GM13977 (cell line): ENCODE results near the gene UBAC1.

Experiments
- DNase-seq: peaks from one replicate; pipeline ENCODE4 v3.0.0; 2012; ENCODE audit warnings: low spot score
- in situ Hi-C: fragments of 300-500 bp; cut with MboI; formaldehyde crosslinking; loops from one replicate; pipeline ENCODE4 v1.12.0; 2022; ENCODE audit warnings: low sequenced_read_pairs, low pct_unique_long_range_greater_than_20kb, mixed read lengths, inconsistent platforms; ENCODE audit not compliant: unreplicated experiment
- TF ChIP-seq, protein P1 (sequence below): IDR thresholded peaks from 2 replicates; pipeline ENCODE4 v1.5.1; 2012; ENCODE audit warnings: mild to moderate bottlenecking, control low read depth; ENCODE audit not compliant: insufficient read depth; ENCODE audit errors: extremely low read depth, missing control alignments

UBAC1 gene

DNA sequence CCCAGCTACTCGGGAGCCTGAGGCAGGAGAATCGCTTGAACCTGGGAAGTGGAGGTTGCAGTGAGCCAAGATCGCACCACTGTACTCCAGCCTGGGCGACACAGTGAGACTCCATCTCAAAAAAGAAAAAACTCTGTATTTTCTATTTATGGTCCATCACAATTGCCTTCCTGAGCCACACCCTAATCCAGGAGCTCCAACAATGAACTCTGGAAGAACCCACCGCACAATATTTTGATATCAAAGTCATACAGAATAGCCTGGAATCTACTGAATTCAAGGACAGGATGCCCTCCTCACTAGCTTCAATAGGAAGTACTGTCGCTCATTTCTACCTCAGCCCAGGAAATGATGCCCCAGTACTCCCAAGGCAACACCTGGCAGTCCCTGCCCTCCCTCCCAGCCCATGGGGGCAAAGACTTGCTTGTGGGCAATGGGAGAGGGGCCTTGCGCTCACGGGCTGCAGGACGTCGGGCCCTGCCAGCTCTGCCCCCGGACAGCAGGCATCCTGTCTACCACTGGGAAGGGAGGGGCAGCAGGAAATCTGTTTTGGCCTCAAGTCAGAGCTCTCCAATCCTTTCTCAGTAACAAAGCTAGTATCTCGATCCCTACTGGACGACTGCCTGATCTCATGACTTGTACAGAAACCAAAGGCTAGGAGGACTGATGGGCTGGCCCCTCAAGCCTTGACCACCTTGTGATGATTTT, 19.7 kb downstream of the UBAC1 start:
- TF ChIP-seq, protein P1, sequence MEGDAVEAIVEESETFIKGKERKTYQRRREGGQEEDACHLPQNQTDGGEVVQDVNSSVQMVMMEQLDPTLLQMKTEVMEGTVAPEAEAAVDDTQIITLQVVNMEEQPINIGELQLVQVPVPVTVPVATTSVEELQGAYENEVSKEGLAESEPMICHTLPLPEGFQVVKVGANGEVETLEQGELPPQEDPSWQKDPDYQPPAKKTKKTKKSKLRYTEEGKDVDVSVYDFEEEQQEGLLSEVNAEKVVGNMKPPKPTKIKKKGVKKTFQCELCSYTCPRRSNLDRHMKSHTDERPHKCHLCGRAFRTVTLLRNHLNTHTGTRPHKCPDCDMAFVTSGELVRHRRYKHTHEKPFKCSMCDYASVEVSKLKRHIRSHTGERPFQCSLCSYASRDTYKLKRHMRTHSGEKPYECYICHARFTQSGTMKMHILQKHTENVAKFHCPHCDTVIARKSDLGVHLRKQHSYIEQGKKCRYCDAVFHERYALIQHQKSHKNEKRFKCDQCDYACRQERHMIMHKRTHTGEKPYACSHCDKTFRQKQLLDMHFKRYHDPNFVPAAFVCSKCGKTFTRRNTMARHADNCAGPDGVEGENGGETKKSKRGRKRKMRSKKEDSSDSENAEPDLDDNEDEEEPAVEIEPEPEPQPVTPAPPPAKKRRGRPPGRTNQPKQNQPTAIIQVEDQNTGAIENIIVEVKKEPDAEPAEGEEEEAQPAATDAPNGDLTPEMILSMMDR = no peak
- no peak for DNase-seq
- in situ Hi-C loops = no loop called here

DNA sequence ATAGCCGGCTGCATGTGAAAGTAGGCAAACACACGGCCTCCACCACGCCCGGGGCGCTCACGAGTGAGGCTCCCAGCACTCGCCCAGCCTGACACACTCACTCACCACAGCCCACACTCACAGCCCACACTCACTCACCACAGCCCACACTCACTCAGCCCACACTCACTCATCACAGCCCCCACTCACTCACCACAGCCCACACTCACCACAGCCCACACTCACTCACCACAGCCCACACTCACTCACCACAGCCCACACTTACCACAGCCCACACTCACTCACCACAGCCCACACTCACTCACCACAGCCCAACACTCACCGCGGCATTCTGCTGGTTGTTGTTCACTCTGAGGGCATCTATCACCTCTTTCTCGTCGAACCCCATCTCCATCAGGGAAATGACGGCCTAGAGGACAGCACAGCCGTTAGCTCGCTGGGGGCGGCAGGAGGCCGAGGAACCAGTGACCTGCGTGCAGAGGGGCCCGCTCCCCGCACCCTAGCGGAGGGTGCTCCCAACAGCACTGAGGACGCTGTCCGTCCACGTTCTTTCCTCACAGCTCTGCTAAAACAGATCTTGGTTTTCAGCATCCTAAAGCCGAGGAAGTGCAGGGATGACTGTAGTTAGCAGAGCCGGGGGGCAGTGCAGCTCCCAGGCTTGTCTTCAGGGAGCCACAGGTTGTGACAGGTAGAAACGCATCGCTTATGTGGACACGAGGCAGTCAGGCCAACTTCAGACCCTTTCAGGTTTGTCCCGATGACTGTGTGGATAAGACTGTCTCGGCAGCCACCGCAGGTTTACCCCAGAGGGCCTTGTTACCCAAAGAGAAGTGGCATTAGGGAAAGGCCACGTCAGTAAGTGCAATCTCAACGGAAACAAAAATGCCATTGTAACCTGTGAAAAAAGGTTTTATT, 21.6 kb downstream of the UBAC1 start:
- no peak for DNase-seq
- in situ Hi-C loops = no loop called here
- TF ChIP-seq, protein P1 = no peak

DNA sequence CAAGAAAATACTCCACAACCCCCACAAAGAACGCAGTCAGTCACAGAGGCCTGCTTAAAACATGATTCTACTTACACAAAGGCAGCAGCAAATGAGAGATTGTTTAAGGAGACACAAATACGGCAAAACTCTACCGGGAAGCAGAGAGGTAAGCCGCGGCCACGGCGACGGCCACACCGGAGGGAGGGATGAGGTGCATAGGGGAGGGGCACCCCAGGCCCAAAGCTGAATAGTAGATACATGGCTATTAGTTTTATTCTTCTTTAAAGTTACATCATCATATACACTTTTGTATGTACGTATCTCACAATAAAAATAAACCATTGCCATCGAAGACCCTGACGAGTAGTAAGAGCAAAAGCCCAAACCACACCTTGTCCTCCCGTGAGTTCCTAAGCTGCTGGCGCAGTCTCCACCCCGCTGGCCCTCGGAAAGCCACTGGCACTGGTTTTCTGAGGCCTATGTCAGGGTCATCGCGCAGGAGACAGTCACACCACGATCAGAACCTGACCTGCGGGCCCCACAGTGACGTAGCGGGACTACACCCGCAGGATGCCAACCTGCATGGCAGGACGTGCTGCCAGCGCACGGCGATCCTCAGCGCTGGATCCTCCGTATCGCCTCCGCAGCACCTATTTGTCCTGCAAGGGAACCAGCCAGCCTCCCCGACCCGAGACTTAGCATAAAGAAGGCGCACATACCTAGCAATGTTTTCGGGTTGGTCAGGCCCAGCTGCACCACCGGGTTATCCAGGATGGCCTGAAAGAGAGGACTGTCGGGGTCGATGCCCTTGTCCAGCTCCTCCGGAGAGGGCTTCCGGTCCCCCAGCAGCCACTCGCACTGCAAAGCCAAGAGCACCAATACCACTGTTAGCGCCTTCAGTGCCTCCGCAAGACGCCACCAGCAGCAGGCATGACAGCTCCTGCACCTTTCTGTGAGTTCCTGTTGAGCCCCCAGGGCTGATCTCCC, 23.4 kb downstream of the UBAC1 start:
- TF ChIP-seq, protein P1 = no peak
- no peak for DNase-seq
- in situ Hi-C loops = no loop called here

DNA sequence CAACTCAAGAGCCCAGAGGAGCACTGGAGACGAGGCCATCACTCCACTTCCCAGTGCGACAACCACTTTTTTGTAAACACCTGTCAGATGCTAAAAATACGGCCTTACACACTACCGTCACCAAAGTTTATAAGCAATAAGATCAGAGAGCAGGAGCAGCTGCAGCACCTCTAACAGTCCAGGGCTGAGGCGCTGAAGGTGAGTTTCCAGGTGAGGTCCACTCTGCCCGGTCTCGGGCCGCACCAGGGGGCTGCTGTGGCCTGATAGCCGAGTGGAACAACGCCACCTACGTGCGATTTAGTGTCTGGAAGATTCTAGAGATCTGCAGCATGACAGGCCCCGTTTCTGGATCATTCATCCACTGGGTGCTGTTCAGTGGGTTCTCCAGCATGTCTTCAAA, 28.1 kb downstream of the UBAC1 start:
- in situ Hi-C loops = no loop called here
- DNase-seq = no peak
- TF ChIP-seq, protein P1 = no peak

DNA sequence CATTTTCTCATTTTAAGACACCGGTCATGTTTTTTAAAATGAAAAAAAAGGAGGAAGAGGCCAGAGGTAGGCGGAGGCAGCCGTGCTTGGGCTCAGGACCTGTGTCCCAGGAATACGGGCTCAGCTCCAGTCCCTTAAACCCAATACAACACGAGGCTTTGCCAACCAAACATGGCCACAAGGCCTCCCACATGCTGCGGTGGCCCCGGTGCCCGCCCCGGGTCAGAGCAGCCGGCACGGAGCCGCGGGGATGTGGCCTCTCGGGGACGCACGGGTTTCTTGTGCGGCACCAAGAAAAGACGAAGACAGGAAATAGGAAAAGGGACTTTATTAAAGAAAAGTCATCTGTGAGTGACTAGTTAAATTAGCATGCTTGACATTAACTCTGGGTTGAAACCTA, 28.5 kb downstream of the UBAC1 start:
- in situ Hi-C loops = no loop called here
- DNase-seq = no peak
- TF ChIP-seq, protein P1 = no peak

DNA sequence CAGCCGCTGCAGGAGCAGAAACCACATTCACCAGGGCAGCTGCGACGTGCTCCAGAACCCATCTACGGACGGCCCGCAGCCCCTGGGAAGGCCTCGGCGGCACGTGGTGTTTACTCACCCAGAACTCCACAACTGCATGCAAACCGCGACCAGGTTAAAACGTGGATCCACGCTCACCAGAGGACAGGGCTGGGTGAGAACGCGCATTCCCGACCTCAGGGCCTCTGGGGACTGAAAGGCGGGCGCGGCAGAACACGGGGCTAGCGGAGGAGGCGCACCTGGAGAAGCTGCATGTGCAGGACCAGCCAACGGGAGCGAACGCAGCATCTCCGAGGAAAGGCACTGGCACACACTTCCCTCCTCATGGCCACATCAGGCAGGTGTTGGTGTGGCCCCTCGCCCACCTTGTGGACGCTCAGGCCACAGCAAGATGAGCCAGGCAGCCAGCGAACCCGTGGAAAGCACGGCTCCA, 29.8 kb downstream of the UBAC1 start:
- in situ Hi-C loops = no loop called here
- DNase-seq = no peak
- TF ChIP-seq, protein P1 = no peak
